Activated naive CD4-positive, alpha-beta T cell treated with anti-CD3 and anti-CD28 coated beads for 36 hours (primary cell): ENCODE results near the gene LRRN4CL. TPM values are rescaled to one million over a fixed set of nuclear protein-coding genes. Genes with fewer than 3 reads are reported as not detected.
A peak's percentile ranks its signal among the peaks of the same experiment; 100 is the strongest.
"Not testable (repeated sequence)": the region's sequence is repeated elsewhere in the genome, so short reads cannot be mapped to it uniquely, and the experiment has no call there.

Source experiments
- CTCF ChIA-PET: fragments of 350-600 bp; sonication (Branson Sonifier 250); formaldehyde crosslinking; loops from one replicate; lab custom pipeline; 2021; ENCODE audit warnings: antibody characterized with exemption; lab: Charles Lee
- DNase-seq: peaks from one replicate; pipeline ENCODE4 v3.0.0-alpha.2; 2020
- H3K27ac Mint-ChIP-seq: one replicate; pipeline ENCODE4 v1.8.0; 2021; ENCODE audit warnings: mild to moderate bottlenecking, mixed read lengths
- H3K27me3 Mint-ChIP-seq: one replicate; pipeline ENCODE4 v1.8.0; 2021; ENCODE audit warnings: low read depth, mixed read lengths
- H3K36me3 Mint-ChIP-seq: one replicate; pipeline ENCODE4 v1.8.0; 2021; ENCODE audit warnings: low read depth, mixed read lengths
- H3K4me1 Mint-ChIP-seq: one replicate; pipeline ENCODE4 v1.8.0; 2021; ENCODE audit warnings: low read depth, mixed read lengths
- H3K4me3 Mint-ChIP-seq: one replicate; pipeline ENCODE4 v1.8.0; 2021; ENCODE audit warnings: mild to moderate bottlenecking, moderate library complexity, mixed read lengths
- H3K9me3 Mint-ChIP-seq: one replicate; pipeline ENCODE4 v1.8.0; 2021; ENCODE audit warnings: mixed read lengths
- intact Hi-C: fragments of 100-400 bp; cut with micrococcal nuclease; formaldehyde crosslinking; loops from one replicate; pipeline ENCODE4 v1.15.1; 2023
- total RNA-seq, 2 experiments: library from RNA; stranded (reverse); gene quantifications; one replicate each; pipeline ENCODE4 v1.2.3, GENCODE V29; 2021

The LRRN4CL gene
- total RNA-seq, 2 experiments from 2014 or later: 0.10 TPM; not detected in 1

GRCh38 chr11:62708793-62709192 lies 19.5 kb upstream of the LRRN4CL start:
- Mint-ChIP-seq H3K36me3 (peaks cover 34% of the 10 kb centered on the region), H3K27ac (peak overlapping the region; percentile 96), H3K9me3 (no peaks in the 10 kb centered on the region), H3K4me1 (peaks cover 58% of the 10 kb centered on the region), H3K27me3 (no peaks in the 10 kb centered on the region), H3K4me3 (peak overlapping the region; percentile 93)
- CTCF ChIA-PET: interaction anchor here (1.5 to 4.5 kb wide), 3 partner anchors 14 to 117 kb away, joined by 4 to 25 read pairs (median 6); partner anchors contain the start of gene TUT1
- DNase-seq: peak; percentile 60
- intact Hi-C loops: loop anchor here (1.0 to 2.0 kb wide), 9 partner anchors 19 to 173 kb away; partner anchors contain the start of genes C11orf98, CSKMT, GANAB and HNRNPUL2

- DNase-seq: no peak
- Mint-ChIP-seq H3K4me1 (peaks cover 54% of the 10 kb centered on the region), H3K27ac (peak overlapping the region; percentile 96), H3K36me3 (peaks cover 32% of the 10 kb centered on the region), H3K9me3 (no peaks in the 10 kb centered on the region), H3K4me3 (peak overlapping the region; percentile 93), H3K27me3 (no peaks in the 10 kb centered on the region)
- CTCF ChIA-PET: interaction anchor here (0.7 to 4.5 kb wide), 4 partner anchors 14 to 117 kb away, joined by 3 to 25 read pairs (median 5); partner anchors contain the start of gene TUT1
- intact Hi-C loops: loop anchor here (2.0 kb wide), 1 partner anchor 44 kb away; the partner anchor contains the start of genes C11orf98 and CSKMT
Observed at GRCh38 chr11:62708392-62708791, 19.1 kb upstream of the LRRN4CL start.

GRCh38 chr11:62707277-62707861 lies 18.0 kb upstream of the LRRN4CL start, which contains the start of the genes BSCL2 and GNG3:
TSS of gene BSCL2 (minus strand) at chr11:62707424. CDS start at chr11:62707195, 229 bp downstream.
TSS of gene GNG3 (plus strand) at chr11:62707676. CDS start at chr11:62708296, 620 bp downstream.
- CTCF ChIA-PET: interaction anchor here (0.6 to 4.5 kb wide), 4 partner anchors 13 to 283 kb away, joined by 3 to 25 read pairs (median 3); no protein-coding TSS in a partner anchor
- peak; percentile 30 for DNase-seq
- H3K4me1 Mint-ChIP-seq: peaks cover 44% of the 10 kb centered on the region
- intact Hi-C loops: no loop called here
- peak within 1 kb of the TSS; percentile 96 for H3K27ac Mint-ChIP-seq
- H3K36me3 Mint-ChIP-seq: peaks cover 28% of the 10 kb centered on the region
- peak within 1 kb of the TSS; percentile 93 for H3K4me3 Mint-ChIP-seq
- no peaks in the 10 kb centered on the region for H3K27me3 Mint-ChIP-seq
- no peaks in the 10 kb centered on the region for H3K9me3 Mint-ChIP-seq

- Mint-ChIP-seq H3K4me3 (peak overlapping the region; percentile 52), H3K27ac (no peak overlapping the region), H3K9me3 (no peaks in the 10 kb centered on the region), H3K27me3 (no peaks in the 10 kb centered on the region), H3K36me3 (peaks cover 27% of the 10 kb centered on the region), H3K4me1 (peaks cover 40% of the 10 kb centered on the region)
- CTCF ChIA-PET: interaction anchor here (0.7 to 4.5 kb wide), 2 partner anchors 12 to 282 kb away, joined by 3 to 25 read pairs; no protein-coding TSS in a partner anchor
- intact Hi-C loops: loop anchor here (1.0 kb wide), 1 partner anchor 116 kb away; the partner anchor contains the start of gene TUT1
- DNase-seq: no peak
Observed at GRCh38 chr11:62706850-62707247, 17.5 kb upstream of the LRRN4CL start.

GRCh38 chr11:62705880-62706849 lies 16.8 kb upstream of the LRRN4CL start:
- Mint-ChIP-seq H3K4me3 (peak overlapping the region; percentile 88), H3K27me3 (no peaks in the 10 kb centered on the region), H3K4me1 (peaks cover 40% of the 10 kb centered on the region), H3K36me3 (peaks cover 29% of the 10 kb centered on the region), H3K27ac (peak overlapping the region; percentile 24), H3K9me3 (no peaks in the 10 kb centered on the region)
- DNase-seq: peak; percentile 95
- CTCF ChIA-PET: interaction anchor here (1.2 to 4.5 kb wide), 3 partner anchors 12 to 95 kb away, joined by 3 to 25 read pairs (median 17); no protein-coding TSS in a partner anchor
- intact Hi-C loops: loop anchor here (1.0 kb wide), 1 partner anchor 115 kb away; the partner anchor contains the start of gene TUT1

DNA sequence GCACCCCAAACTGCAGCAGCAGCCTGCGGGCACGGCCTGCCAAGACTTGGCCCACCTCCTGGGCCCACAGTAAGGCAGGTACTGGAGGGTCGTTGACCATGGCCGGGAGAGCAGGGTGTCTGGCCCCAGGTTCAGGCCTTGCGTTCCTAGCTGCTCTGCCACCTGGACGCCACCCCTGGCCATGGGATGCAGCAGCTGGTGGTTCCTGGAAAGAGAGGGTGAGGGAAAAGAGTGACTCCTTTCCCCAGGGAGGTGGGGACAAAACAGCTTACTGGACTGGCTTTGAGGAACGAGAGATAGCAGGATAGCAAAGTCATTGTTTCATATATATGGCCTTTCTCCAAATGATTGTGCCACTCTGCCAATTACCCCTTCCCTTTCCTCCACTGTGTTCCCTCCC lies 16.1 kb upstream of the LRRN4CL start:
- Mint-ChIP-seq H3K9me3 (no peaks in the 10 kb centered on the region), H3K4me3 (peak overlapping the region; percentile 88), H3K36me3 (peaks cover 25% of the 10 kb centered on the region), H3K4me1 (peaks cover 36% of the 10 kb centered on the region), H3K27me3 (no peaks in the 10 kb centered on the region), H3K27ac (no peak overlapping the region)
- intact Hi-C loops: no loop called here
- CTCF ChIA-PET: interaction anchor here (1.2 to 4.5 kb wide), 3 partner anchors 11 to 94 kb away, joined by 3 to 25 read pairs (median 17); no protein-coding TSS in a partner anchor
- no peak for DNase-seq

GRCh38 chr11:62703921-62704320 lies 14.6 kb upstream of the LRRN4CL start:
- DNase-seq, H3K27me3 Mint-ChIP-seq, H3K9me3 Mint-ChIP-seq, intact Hi-C loops, H3K4me3 Mint-ChIP-seq, H3K27ac Mint-ChIP-seq: not testable (repeated sequence)
- peaks cover 30% of the 10 kb centered on the region for H3K4me1 Mint-ChIP-seq
- H3K36me3 Mint-ChIP-seq: peaks cover 13% of the 10 kb centered on the region
- CTCF ChIA-PET: interaction anchor here (3.8 kb wide), 1 partner anchor 23 kb away, joined by 17 read pairs; no protein-coding TSS in a partner anchor

- intact Hi-C loops: no loop called here
- H3K36me3 Mint-ChIP-seq: peaks cover 14% of the 10 kb centered on the region
- H3K27ac Mint-ChIP-seq: no peak overlapping the region
- DNase-seq: no peak
- CTCF ChIA-PET: no interaction called here
- peaks cover 15% of the 10 kb centered on the region for H3K4me1 Mint-ChIP-seq
- H3K9me3 Mint-ChIP-seq: no peaks in the 10 kb centered on the region
- H3K4me3 Mint-ChIP-seq: no peak overlapping the region
- no peaks in the 10 kb centered on the region for H3K27me3 Mint-ChIP-seq
Observed at GRCh38 chr11:62702246-62702645, 12.9 kb upstream of the LRRN4CL start.

- CTCF ChIA-PET: interaction anchor here (0.6 to 3.1 kb wide), 22 partner anchors 13 to 275 kb away, joined by 3 to 33 read pairs (median 4); partner anchors contain the start of genes BSCL2, C11orf98, CSKMT and GNG3
Observed at GRCh38 chr11:62694455-62695167, 5.3 kb upstream of the LRRN4CL start.

GRCh38 chr11:62693624-62694023 lies 4.3 kb upstream of the LRRN4CL start:
- not testable (repeated sequence) for H3K4me3 Mint-ChIP-seq, H3K27me3 Mint-ChIP-seq, H3K9me3 Mint-ChIP-seq, DNase-seq, H3K27ac Mint-ChIP-seq, H3K4me1 Mint-ChIP-seq
- intact Hi-C loops: loop anchor here (1.0 to 10.0 kb wide), 5 partner anchors 81 to 299 kb away; partner anchors contain the start of gene EML3
- peaks cover 18% of the 10 kb centered on the region for H3K36me3 Mint-ChIP-seq
- CTCF ChIA-PET: interaction anchor here (0.7 to 3.1 kb wide), 16 partner anchors 13 to 836 kb away, joined by 3 to 33 read pairs (median 4); partner anchors contain the start of genes BSCL2, C11orf98, CSKMT and GNG3

More at GRCh38 chr11:62694455-62695167, 5.3 kb upstream of the LRRN4CL start:
- Mint-ChIP-seq H3K4me3 (no peak overlapping the region), H3K9me3 (no peaks in the 10 kb centered on the region), H3K36me3 (peaks cover 19% of the 10 kb centered on the region), H3K27ac (peak overlapping the region; percentile 4), H3K4me1 (no peaks in the 10 kb centered on the region), H3K27me3 (no peaks in the 10 kb centered on the region)
- DNase-seq: peak; percentile 85
- intact Hi-C loops: loop anchor here (1.0 to 10.0 kb wide), 5 partner anchors 82 to 300 kb away; partner anchors contain the start of gene EML3

- no peak for DNase-seq
- CTCF ChIA-PET: interaction anchor here (1.6 kb wide), 1 partner anchor 8 kb away, joined by 4 read pairs; no protein-coding TSS in a partner anchor
- Mint-ChIP-seq H3K9me3 (no peaks in the 10 kb centered on the region), H3K36me3 (peaks cover 17% of the 10 kb centered on the region), H3K4me3 (no peak overlapping the region), H3K27ac (no peak overlapping the region), H3K27me3 (peaks cover 9% of the 10 kb centered on the region), H3K4me1 (no peaks in the 10 kb centered on the region)
- intact Hi-C loops: no loop called here
Observed at GRCh38 chr11:62688491-62688890, 839 bp downstream of the LRRN4CL start.
